ENCODE results near the gene CCDC85A.

Gene CCDC85A

DNA sequence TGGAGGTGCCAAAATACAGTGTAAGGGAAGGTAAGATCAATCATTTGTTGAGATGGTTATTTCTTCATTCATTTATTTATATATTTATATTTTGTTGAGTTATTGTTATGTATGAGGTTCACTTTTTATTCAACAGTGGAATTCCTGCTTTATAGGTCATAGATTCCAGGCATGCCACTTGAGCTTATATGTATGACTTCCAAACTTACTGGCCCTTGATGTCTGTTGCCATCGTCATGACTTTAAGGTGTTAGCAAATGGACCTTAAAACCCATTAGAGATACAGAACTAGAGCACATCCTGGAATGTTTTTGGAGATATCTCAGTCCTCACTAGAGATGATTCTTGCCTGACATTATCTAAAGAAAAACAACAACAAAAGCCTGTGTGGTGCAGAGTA is 25.9 kb downstream of the CCDC85A start:
- TF ChIP-seq EZH2phosphoT487 (IDR thresholded peaks at IDR 0.05; ENCODE audit: low read length) (no peak), EZH2 (optimal IDR thresholded peaks at IDR 0.05; ENCODE audit: low read depth, low read length) (no peak)
- TF ChIP-seq, protein P1, sequence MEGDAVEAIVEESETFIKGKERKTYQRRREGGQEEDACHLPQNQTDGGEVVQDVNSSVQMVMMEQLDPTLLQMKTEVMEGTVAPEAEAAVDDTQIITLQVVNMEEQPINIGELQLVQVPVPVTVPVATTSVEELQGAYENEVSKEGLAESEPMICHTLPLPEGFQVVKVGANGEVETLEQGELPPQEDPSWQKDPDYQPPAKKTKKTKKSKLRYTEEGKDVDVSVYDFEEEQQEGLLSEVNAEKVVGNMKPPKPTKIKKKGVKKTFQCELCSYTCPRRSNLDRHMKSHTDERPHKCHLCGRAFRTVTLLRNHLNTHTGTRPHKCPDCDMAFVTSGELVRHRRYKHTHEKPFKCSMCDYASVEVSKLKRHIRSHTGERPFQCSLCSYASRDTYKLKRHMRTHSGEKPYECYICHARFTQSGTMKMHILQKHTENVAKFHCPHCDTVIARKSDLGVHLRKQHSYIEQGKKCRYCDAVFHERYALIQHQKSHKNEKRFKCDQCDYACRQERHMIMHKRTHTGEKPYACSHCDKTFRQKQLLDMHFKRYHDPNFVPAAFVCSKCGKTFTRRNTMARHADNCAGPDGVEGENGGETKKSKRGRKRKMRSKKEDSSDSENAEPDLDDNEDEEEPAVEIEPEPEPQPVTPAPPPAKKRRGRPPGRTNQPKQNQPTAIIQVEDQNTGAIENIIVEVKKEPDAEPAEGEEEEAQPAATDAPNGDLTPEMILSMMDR (IDR thresholded peaks at IDR 0.05; ENCODE audit: low read length) = no peak
- Histone ChIP-seq H3K9me3 (replicated peaks; ENCODE audit: insufficient read depth, low read length) (no peaks in the 10 kb centered on the region), H3K36me3 (replicated peaks; ENCODE audit: insufficient read depth, low read length) (no peaks in the 10 kb centered on the region), H3K9ac (ENCODE audit: low read length) (no peak overlapping the region), H3F3A (ENCODE audit: insufficient read depth, low read length) (no peaks in the 10 kb centered on the region), H3K79me2 (ENCODE audit: low read length) (no peaks in the 10 kb centered on the region), H3K4me2 (ENCODE audit: low read depth, low read length) (no peak overlapping the region), H3K27me3 (replicated peaks; ENCODE audit: insufficient read depth, low read length) (no peaks in the 10 kb centered on the region), H3K9me2 (replicated peaks; ENCODE audit: insufficient read depth, low read length) (no peaks in the 10 kb centered on the region), H2AFZ (ENCODE audit: low read length) (no peak overlapping the region), H3K4me3 (ENCODE audit: low read length) (no peak overlapping the region), H3K4me1 (ENCODE audit: low read length) (no peaks in the 10 kb centered on the region), H3K27ac (ENCODE audit: low read length) (no peak overlapping the region), H4K20me1 (ENCODE audit: insufficient read depth, low read length) (no peaks in the 10 kb centered on the region)
- no peak for DNase-seq

DNA sequence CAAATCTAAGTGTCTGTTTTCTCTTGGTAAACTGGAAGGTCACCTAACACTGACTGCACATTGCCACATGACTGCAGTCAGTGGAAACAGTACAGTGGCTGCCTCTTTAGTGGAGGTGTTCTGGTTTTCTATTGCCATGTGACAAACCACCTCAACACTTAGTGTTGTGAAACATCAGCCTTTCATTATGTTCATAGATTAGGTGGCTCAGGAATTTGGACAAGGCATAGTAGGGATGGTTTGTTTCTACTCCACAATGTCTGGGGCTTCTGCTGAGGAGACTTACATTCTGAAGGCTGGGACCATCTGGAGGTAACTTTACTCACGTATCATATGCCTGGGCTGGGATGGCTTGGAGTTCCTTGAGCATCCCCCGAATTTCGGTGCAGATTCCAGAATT is 26.5 kb downstream of the CCDC85A start:
- no peak overlapping the region for H3K4me3 ChIP-seq (ENCODE audit: low read length)
- H3F3A ChIP-seq (ENCODE audit: insufficient read depth, low read length) = no peaks in the 10 kb centered on the region
- H3K4me2 ChIP-seq (ENCODE audit: low read depth, low read length) = no peak overlapping the region
- H3K4me1 ChIP-seq (ENCODE audit: low read length) = no peaks in the 10 kb centered on the region
- H3K9ac ChIP-seq (ENCODE audit: low read length) = no peak overlapping the region
- no peaks in the 10 kb centered on the region for H3K9me3 ChIP-seq (replicated peaks; ENCODE audit: insufficient read depth, low read length)
- H3K9me2 ChIP-seq (replicated peaks; ENCODE audit: insufficient read depth, low read length) = no peaks in the 10 kb centered on the region
- no peak overlapping the region for H2AFZ ChIP-seq (ENCODE audit: low read length)
- TF ChIP-seq EZH2phosphoT487 (IDR thresholded peaks at IDR 0.05; ENCODE audit: low read length) (no peak), EZH2 (optimal IDR thresholded peaks at IDR 0.05; ENCODE audit: low read depth, low read length) (no peak)
- TF ChIP-seq, protein P1 (IDR thresholded peaks at IDR 0.05; ENCODE audit: low read length) = no peak
- H3K27me3 ChIP-seq (replicated peaks; ENCODE audit: insufficient read depth, low read length) = no peaks in the 10 kb centered on the region
- no peak for DNase-seq
- H3K79me2 ChIP-seq (ENCODE audit: low read length) = no peaks in the 10 kb centered on the region
- no peak overlapping the region for H3K27ac ChIP-seq (ENCODE audit: low read length)
- H3K36me3 ChIP-seq (replicated peaks; ENCODE audit: insufficient read depth, low read length) = no peaks in the 10 kb centered on the region
- no peaks in the 10 kb centered on the region for H4K20me1 ChIP-seq (ENCODE audit: insufficient read depth, low read length)

DNA sequence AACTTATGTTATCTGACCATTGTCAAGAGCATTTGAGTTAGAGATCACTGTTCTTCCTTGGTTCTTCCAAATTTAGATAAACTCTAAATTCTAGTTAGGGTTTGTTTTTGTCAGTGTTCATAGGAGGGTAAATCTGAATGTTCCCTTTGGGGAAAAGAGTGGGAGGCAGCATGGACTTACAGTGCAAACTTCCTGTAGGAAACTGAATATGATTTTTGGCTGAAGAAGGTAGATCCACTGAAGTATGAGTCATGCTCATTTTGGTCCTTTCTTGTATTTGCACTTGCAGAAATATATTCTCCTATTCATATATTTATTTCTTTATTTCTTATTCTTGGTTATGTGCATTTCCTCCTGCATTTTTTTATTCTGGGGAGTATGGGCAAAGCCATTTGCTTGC is 27.3 kb downstream of the CCDC85A start:
- no peak overlapping the region for H2AFZ ChIP-seq (ENCODE audit: low read length)
- H3K36me3 ChIP-seq (replicated peaks; ENCODE audit: insufficient read depth, low read length) = no peaks in the 10 kb centered on the region
- no peaks in the 10 kb centered on the region for H3K9me2 ChIP-seq (replicated peaks; ENCODE audit: insufficient read depth, low read length)
- H3K9ac ChIP-seq (ENCODE audit: low read length) = no peak overlapping the region
- no peaks in the 10 kb centered on the region for H3K27me3 ChIP-seq (replicated peaks; ENCODE audit: insufficient read depth, low read length)
- H3K4me3 ChIP-seq (ENCODE audit: low read length) = no peak overlapping the region
- H4K20me1 ChIP-seq (ENCODE audit: insufficient read depth, low read length) = no peaks in the 10 kb centered on the region
- no peaks in the 10 kb centered on the region for H3K4me1 ChIP-seq (ENCODE audit: low read length)
- H3K4me2 ChIP-seq (ENCODE audit: low read depth, low read length) = no peak overlapping the region
- no peaks in the 10 kb centered on the region for H3F3A ChIP-seq (ENCODE audit: insufficient read depth, low read length)
- H3K27ac ChIP-seq (ENCODE audit: low read length) = no peak overlapping the region
- no peaks in the 10 kb centered on the region for H3K79me2 ChIP-seq (ENCODE audit: low read length)
- no peak for DNase-seq
- TF ChIP-seq, protein P1 (IDR thresholded peaks at IDR 0.05; ENCODE audit: low read length) = no peak
- no peak for TF ChIP-seq EZH2phosphoT487 (IDR thresholded peaks at IDR 0.05; ENCODE audit: low read length)
- no peak for TF ChIP-seq EZH2 (optimal IDR thresholded peaks at IDR 0.05; ENCODE audit: low read depth, low read length)
- H3K9me3 ChIP-seq (replicated peaks; ENCODE audit: insufficient read depth, low read length) = no peaks in the 10 kb centered on the region

Data from MM.1S (cell line).